Measurements from ENCODE around the gene MIXL1. TPM values are rescaled to one million over a fixed set of nuclear protein-coding genes. Genes with fewer than 3 reads are reported as not detected.

The MIXL1 gene
- 9.2 and 20.8 TPM in 2 replicates for total RNA-seq (2014; rRNA removed; shearing (Covaris generic); ENCODE audit: low replicate concordance)

DNA sequence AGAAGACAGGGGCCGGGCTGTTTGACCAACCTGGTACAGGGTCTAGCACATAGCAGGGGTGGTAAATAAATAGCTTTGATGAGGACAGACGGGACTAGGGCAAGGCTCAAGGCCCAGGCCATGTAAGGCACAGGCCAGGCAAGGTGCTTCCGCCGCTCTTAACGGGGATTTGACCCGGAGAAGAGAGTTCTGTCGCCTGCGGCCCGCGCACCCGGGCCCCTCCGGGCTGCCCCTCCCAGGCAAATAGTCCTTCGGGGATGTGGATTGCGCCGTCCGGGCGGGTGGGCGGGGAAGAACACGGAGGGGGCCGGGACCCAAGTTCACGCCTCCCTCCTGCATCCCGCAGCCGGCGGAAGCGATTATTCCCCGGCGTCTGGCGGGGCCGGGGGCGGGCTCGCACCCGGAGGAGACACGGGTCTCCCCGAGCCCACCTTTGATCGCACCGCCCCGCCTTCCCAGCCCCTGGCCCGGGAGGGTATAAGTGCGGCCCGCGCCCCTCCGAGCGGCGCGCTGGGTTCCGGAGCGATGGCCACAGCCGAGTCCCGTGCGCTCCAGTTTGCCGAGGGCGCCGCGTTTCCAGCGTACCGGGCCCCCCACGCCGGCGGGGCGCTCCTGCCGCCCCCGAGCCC, at the start of gene MIXL1:
Gene MIXL1 (plus strand): TSS at position 508 of the 629 bp plus-strand sequence. CDS start 18 bp downstream, at position 526.
- Histone ChIP-seq H3K4me1 (ENCODE audit: low read length) (peaks cover 53% of the 10 kb centered on the region), H3K4me2 (ENCODE audit: low read depth, low read length, poor library complexity, severe bottlenecking) (peak within 1 kb of the TSS; percentile 79), H3K9me2 (replicated peaks; ENCODE audit: insufficient read depth, low read length) (no peaks in the 10 kb centered on the region), H2AFZ (ENCODE audit: low read length) (0 out of 2 replicates have a peak within 1 kb of the TSS, but pooled peaks have one; percentile 78), H3K9ac (ENCODE audit: low read length) (peak within 1 kb of the TSS; percentile 80), H3K27me3 (ENCODE audit: low read length) (no peaks in the 10 kb centered on the region), H4K20me1 (ENCODE audit: insufficient read depth, low read depth, low read length) (no peaks in the 10 kb centered on the region), H3K27ac (ENCODE audit: low read length) (peak within 1 kb of the TSS; percentile 71), H3K9me3 (ENCODE audit: low read length) (no peaks in the 10 kb centered on the region), H3K4me3 (ENCODE audit: low read length) (peak within 1 kb of the TSS; percentile 85), H3K36me3 (ENCODE audit: insufficient read depth, low read length) (peaks cover 5% of the 10 kb centered on the region; the same call in 1 of the 2 replicates), H3K79me2 (ENCODE audit: low read length) (no peaks in the 10 kb centered on the region)
- no peak for DNase-seq

DNA sequence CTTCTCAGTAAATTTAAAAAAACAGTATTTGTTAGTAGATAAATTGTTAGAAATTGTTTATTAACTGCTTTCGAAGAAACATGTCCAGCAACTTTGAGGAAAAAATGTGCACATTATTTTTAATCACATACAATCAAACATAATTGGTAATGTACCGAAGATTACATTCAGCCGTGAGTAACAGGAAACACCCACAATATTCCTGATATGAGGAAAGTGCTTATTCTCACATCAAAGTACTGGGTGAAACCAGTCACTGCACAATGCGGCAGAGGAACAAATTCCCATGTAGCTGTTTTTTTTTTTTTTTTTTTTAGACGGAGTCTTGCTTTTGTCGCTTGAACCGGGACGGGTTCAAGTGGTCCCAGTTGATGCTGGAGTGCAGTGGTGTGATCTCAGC, 46.6 kb upstream of the MIXL1 start:
- Histone ChIP-seq H3K27ac (ENCODE audit: low read length) (no peak overlapping the region), H3K4me2 (ENCODE audit: low read depth, low read length, poor library complexity, severe bottlenecking) (no peak overlapping the region), H3K36me3 (ENCODE audit: insufficient read depth, low read length) (peaks cover 21% of the 10 kb centered on the region; the same call in 1 of the 2 replicates), H3K79me2 (ENCODE audit: low read length) (peaks cover 97% of the 10 kb centered on the region), H2AFZ (ENCODE audit: low read length) (no peak overlapping the region), H3K9ac (ENCODE audit: low read length) (no peak overlapping the region), H3K27me3 (ENCODE audit: low read length) (no peaks in the 10 kb centered on the region), H3K9me2 (replicated peaks; ENCODE audit: insufficient read depth, low read length) (no peaks in the 10 kb centered on the region), H3K9me3 (ENCODE audit: low read length) (no peaks in the 10 kb centered on the region), H3K4me3 (ENCODE audit: low read length) (no peak overlapping the region), H3K4me1 (ENCODE audit: low read length) (peaks cover 6% of the 10 kb centered on the region), H4K20me1 (ENCODE audit: insufficient read depth, low read depth, low read length) (0 out of 2 replicates have a peak, but pooled peaks cover 3% of the 10 kb centered on the region)
- DNase-seq, result no peak

DNA sequence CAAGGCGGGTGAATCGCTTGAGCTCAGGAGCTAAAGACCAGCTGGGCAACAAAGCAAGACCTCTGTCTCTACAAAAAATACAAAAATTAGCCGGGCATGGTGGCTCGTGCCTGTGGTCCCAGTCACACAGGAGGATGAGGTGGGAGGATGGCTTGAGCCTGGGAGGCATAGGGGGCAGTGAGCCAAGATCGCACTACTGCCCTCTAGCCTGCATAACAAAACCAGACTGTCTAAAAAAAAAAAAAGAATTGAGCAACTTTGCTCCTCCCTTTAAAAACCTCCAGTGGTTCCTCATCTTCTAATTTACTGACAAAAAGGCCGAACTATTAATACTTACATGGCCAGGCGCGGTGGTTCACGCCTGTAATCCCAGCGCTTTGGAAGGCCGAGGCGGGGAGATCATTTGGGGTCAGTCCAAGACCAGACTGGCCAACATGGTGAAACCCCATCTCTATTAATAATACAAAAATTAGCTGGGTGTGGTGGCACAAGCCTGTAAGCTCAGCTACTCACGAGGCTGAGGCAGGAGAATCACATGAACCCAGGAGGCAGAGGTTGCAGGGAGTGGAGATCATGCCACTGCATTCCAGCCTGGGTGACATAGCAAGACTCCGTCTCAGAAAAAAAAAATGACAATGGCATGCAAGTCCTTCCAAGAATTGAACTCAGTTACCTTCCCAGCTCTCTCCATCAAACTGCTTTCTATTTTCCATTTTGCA, 41.3 kb upstream of the MIXL1 start:
- Histone ChIP-seq H4K20me1 (ENCODE audit: insufficient read depth, low read depth, low read length) (peaks cover 15% of the 10 kb centered on the region), H3K9ac (ENCODE audit: low read length) (peak overlapping the region; percentile 35; the same call in 1 of the 2 replicates), H3K4me3 (ENCODE audit: low read length) (peak overlapping the region; percentile 18; the same call in 1 of the 2 replicates), H3K36me3 (ENCODE audit: insufficient read depth, low read length) (peaks cover 14% of the 10 kb centered on the region; the same call in 1 of the 2 replicates), H3K4me2 (ENCODE audit: low read depth, low read length, poor library complexity, severe bottlenecking) (peak overlapping the region; percentile 54), H3K4me1 (ENCODE audit: low read length) (peaks cover 39% of the 10 kb centered on the region), H3K79me2 (ENCODE audit: low read length) (peaks cover 99% of the 10 kb centered on the region), H3K27ac (ENCODE audit: low read length) (peak overlapping the region; percentile 54), H3K27me3 (ENCODE audit: low read length) (no peaks in the 10 kb centered on the region), H2AFZ (ENCODE audit: low read length) (no peak overlapping the region), H3K9me2 (replicated peaks; ENCODE audit: insufficient read depth, low read length) (no peaks in the 10 kb centered on the region), H3K9me3 (ENCODE audit: low read length) (no peaks in the 10 kb centered on the region)
- DNase-seq, result peak; percentile 80

DNA sequence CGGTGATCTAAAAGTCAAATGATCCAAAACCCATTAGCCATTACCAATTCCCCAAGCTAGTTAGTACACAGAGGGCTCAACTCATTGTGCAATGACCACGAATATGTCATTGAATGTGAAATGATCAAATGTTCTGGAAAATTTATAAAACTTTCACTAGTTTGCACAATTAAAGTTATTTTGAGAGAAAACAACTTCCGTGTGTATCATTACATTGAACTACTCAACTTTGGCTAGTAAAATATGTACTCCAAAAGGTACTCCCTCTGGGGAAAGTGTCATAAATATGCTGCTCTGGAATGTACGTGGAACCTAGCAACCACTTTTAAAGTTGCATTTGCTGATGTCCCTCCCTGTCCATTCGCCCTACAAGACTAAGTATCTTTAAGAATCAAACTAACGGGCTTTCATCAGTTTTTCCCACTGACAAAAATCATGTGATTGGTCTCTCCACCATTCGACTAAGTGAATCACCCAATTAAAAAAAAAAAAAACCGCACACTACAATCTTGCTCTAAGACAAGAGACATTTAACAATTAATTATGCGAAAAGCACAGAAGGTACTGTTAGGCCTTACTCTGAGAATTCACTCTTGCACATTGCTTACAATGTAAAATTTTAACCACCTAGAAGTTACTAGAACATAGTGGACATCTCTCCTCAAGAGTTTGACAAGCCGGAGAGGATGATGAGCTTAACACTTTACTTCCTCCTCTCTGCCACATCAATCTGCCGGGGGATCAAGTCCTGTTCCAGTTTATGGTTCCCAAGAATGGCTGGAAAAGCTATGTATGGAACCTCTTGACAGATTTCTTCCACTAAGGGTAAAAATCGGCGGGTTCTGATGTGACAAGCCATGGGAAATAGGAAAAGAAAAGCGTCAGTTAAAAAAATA, 38.1 kb upstream of the MIXL1 start:
- H3K36me3 ChIP-seq (ENCODE audit: insufficient read depth, low read length), result peaks cover 8% of the 10 kb centered on the region; the same call in 1 of the 2 replicates
- H3K4me1 ChIP-seq (ENCODE audit: low read length), result peaks cover 43% of the 10 kb centered on the region
- peak overlapping the region; percentile 85 for H3K4me3 ChIP-seq (ENCODE audit: low read length)
- H3K27me3 ChIP-seq (ENCODE audit: low read length), result no peaks in the 10 kb centered on the region
- peaks cover 70% of the 10 kb centered on the region for H3K79me2 ChIP-seq (ENCODE audit: low read length)
- no peaks in the 10 kb centered on the region for H3K9me3 ChIP-seq (ENCODE audit: low read length)
- peak overlapping the region; percentile 90 for H3K9ac ChIP-seq (ENCODE audit: low read length)
- H3K9me2 ChIP-seq (replicated peaks; ENCODE audit: insufficient read depth, low read length), result no peaks in the 10 kb centered on the region
- H3K27ac ChIP-seq (ENCODE audit: low read length), result peak overlapping the region; percentile 52
- no peak overlapping the region for H2AFZ ChIP-seq (ENCODE audit: low read length)
- no peak for DNase-seq
- H4K20me1 ChIP-seq (ENCODE audit: insufficient read depth, low read depth, low read length), result peaks cover 15% of the 10 kb centered on the region
- H3K4me2 ChIP-seq (ENCODE audit: low read depth, low read length, poor library complexity, severe bottlenecking), result peak overlapping the region; percentile 98

DNA sequence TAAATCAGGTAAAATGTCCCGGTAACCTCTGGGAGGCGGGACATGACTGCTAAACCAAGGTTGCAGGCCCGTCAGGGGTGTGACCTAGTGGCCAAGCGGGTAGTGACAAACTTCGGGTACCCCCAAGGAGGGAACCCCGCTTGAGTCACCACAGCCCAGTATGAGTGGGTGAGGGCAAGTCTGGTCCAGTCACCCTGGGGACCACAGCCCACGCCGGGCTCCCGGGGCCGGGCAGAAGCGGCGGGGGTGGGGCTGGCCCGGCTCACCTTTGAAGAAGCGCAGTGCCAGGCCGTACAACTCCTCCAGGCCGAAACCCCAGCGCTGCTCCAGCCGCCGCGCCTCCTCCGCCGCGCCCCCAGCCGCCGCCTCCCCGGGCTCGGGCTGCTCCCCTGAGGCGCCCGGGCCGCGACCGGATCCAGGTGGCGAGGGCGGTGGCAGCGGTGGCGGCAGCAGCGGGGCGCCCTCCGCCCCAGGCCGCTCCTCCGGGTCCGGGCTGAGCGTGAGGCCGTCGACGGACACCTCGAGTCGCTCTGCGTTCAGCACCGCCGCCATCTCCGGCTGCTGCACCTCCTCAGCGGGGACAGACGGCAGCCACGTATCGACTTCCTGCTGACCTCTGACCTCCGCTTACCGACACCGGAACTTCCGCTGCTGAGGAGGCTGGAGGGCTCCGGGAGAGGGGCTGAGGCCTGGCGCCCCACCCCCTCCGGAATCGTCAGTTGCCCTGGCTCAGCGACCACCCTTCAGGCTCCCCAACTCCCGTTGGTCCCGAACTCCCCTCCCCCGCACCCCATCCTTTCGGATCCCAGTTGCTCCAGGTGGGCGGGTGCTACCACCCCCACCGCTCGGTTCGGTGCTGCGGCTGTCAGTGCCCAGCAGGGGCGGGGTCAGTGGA, 37.1 kb upstream of the MIXL1 start, which contains the start of gene ACBD3:
Gene ACBD3 (minus strand): TSS at position 618 of the 895 bp plus-strand sequence. CDS start 66 bp downstream, at position 552.
- peaks cover 60% of the 10 kb centered on the region for H3K79me2 ChIP-seq (ENCODE audit: low read length)

DNA sequence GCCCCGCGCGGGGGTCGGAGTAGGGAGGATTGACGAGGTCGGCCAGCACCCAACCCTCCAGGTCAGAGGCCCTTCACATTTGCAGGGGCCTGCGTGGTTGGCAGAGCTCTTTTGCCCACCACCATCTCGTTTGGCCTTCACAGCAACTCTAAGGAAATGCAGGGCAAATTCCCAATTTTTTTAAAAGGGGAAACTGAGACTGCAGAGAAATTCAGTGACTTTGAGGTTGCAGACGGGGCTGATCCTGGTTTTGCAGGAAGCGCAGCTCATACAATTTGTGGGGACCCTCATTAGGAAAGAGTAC, 36.5 kb upstream of the MIXL1 start:
- H3K27me3 ChIP-seq (ENCODE audit: low read length), result no peaks in the 10 kb centered on the region
- H3K9ac ChIP-seq (ENCODE audit: low read length), result peak overlapping the region; percentile 90
- no peaks in the 10 kb centered on the region for H3K9me3 ChIP-seq (ENCODE audit: low read length)
- H2AFZ ChIP-seq (ENCODE audit: low read length), result peak overlapping the region; percentile 76
- H3K4me1 ChIP-seq (ENCODE audit: low read length), result peaks cover 36% of the 10 kb centered on the region
- peaks cover 15% of the 10 kb centered on the region for H4K20me1 ChIP-seq (ENCODE audit: insufficient read depth, low read depth, low read length)
- H3K36me3 ChIP-seq (ENCODE audit: insufficient read depth, low read length), result no peaks in the 10 kb centered on the region
- H3K27ac ChIP-seq (ENCODE audit: low read length), result peak overlapping the region; percentile 52
- peak overlapping the region; percentile 98 for H3K4me2 ChIP-seq (ENCODE audit: low read depth, low read length, poor library complexity, severe bottlenecking)
- H3K9me2 ChIP-seq (replicated peaks; ENCODE audit: insufficient read depth, low read length), result no peaks in the 10 kb centered on the region
- no peak for DNase-seq
- H3K79me2 ChIP-seq (ENCODE audit: low read length), result peaks cover 54% of the 10 kb centered on the region
- peak overlapping the region; percentile 85 for H3K4me3 ChIP-seq (ENCODE audit: low read length)

More for the DNA sequence above, 37.1 kb upstream of the MIXL1 start, which contains the start of gene ACBD3:
- Histone ChIP-seq H3K9me3 (ENCODE audit: low read length) (no peaks in the 10 kb centered on the region), H4K20me1 (ENCODE audit: insufficient read depth, low read depth, low read length) (peaks cover 15% of the 10 kb centered on the region), H3K9ac (ENCODE audit: low read length) (peak within 1 kb of the TSS; percentile 90), H3K4me3 (ENCODE audit: low read length) (peak within 1 kb of the TSS; percentile 85), H2AFZ (ENCODE audit: low read length) (peak within 1 kb of the TSS; percentile 76), H3K4me2 (ENCODE audit: low read depth, low read length, poor library complexity, severe bottlenecking) (peak within 1 kb of the TSS; percentile 98), H3K9me2 (replicated peaks; ENCODE audit: insufficient read depth, low read length) (no peaks in the 10 kb centered on the region), H3K27me3 (ENCODE audit: low read length) (no peaks in the 10 kb centered on the region), H3K4me1 (ENCODE audit: low read length) (peaks cover 42% of the 10 kb centered on the region), H3K36me3 (ENCODE audit: insufficient read depth, low read length) (peaks cover 4% of the 10 kb centered on the region; the same call in 1 of the 2 replicates), H3K27ac (ENCODE audit: low read length) (peak within 1 kb of the TSS; percentile 52)
- peak; percentile 95 for DNase-seq

DNA sequence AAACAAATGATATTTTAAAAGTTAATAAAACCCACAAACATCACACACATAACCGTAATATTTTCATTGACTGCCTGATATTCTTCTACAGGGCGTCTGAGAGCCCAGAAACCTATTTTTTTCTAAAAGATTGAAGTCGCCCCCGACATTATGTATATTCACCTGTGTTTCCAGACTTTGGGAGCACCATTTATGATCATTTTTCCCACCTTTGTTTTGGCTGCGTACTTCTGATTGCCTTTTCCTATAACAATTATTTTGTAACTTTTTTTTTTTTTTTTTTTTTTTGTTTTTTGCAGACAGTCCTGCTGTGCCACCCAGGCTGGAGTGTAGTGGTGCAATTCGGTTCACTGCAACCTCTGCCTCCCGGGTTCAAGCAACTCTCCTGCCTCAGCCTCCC, 36.1 kb upstream of the MIXL1 start:
- no peak for DNase-seq
- H4K20me1 ChIP-seq (ENCODE audit: insufficient read depth, low read depth, low read length), result peaks cover 15% of the 10 kb centered on the region
- peaks cover 50% of the 10 kb centered on the region for H3K79me2 ChIP-seq (ENCODE audit: low read length)
- no peaks in the 10 kb centered on the region for H3K9me2 ChIP-seq (replicated peaks; ENCODE audit: insufficient read depth, low read length)
- H3K4me3 ChIP-seq (ENCODE audit: low read length), result peak overlapping the region; percentile 85
- no peak overlapping the region for H2AFZ ChIP-seq (ENCODE audit: low read length)
- H3K4me1 ChIP-seq (ENCODE audit: low read length), result peaks cover 32% of the 10 kb centered on the region
- peak overlapping the region; percentile 98 for H3K4me2 ChIP-seq (ENCODE audit: low read depth, low read length, poor library complexity, severe bottlenecking)
- H3K36me3 ChIP-seq (ENCODE audit: insufficient read depth, low read length), result no peaks in the 10 kb centered on the region
- no peaks in the 10 kb centered on the region for H3K9me3 ChIP-seq (ENCODE audit: low read length)
- H3K27me3 ChIP-seq (ENCODE audit: low read length), result no peaks in the 10 kb centered on the region
- peak overlapping the region; percentile 52 for H3K27ac ChIP-seq (ENCODE audit: low read length)
- peak overlapping the region; percentile 90 for H3K9ac ChIP-seq (ENCODE audit: low read length)

Measured in Karpas-422 (cell line).